22Rv1 (cell line): Measurements from ENCODE around the gene STEAP2.

Source experiments
- ZFX ChIP-seq: fragments of 450-650 bp; IDR thresholded peaks from 2 replicates; pipeline ENCODE4 v1.6.1; 2017; ENCODE audit warnings: antibody characterized with exemption, borderline replicate concordance
- TF ChIP-seq, protein P1 (sequence below): fragments of 450-650 bp; IDR thresholded peaks from 2 replicates; pipeline ENCODE4 v1.5.1; 2017; ENCODE audit warnings: mild to moderate bottlenecking

DNA sequence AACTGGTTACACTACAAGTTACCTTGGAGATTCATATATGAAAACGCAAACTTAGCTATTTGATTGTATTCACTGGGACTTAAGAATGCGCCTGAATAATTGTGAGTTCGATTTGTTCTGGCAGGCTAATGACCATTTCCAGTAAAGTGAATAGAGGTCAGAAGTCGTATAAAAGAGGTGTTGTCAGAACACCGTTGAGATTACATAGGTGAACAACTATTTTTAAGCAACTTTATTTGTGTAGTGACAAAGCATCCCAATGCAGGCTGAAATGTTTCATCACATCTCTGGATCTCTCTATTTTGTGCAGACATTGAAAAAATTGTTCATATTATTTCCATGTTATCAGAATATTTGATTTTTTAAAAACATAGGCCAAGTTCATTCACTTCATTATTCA is 48.0 kb upstream of the STEAP2 start:
- TF ChIP-seq, protein P1, sequence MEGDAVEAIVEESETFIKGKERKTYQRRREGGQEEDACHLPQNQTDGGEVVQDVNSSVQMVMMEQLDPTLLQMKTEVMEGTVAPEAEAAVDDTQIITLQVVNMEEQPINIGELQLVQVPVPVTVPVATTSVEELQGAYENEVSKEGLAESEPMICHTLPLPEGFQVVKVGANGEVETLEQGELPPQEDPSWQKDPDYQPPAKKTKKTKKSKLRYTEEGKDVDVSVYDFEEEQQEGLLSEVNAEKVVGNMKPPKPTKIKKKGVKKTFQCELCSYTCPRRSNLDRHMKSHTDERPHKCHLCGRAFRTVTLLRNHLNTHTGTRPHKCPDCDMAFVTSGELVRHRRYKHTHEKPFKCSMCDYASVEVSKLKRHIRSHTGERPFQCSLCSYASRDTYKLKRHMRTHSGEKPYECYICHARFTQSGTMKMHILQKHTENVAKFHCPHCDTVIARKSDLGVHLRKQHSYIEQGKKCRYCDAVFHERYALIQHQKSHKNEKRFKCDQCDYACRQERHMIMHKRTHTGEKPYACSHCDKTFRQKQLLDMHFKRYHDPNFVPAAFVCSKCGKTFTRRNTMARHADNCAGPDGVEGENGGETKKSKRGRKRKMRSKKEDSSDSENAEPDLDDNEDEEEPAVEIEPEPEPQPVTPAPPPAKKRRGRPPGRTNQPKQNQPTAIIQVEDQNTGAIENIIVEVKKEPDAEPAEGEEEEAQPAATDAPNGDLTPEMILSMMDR = no peak
- TF ChIP-seq ZFX = no peak
